Osteocyte (in vitro differentiated cells): Measurements from ENCODE around the gene MBP. TPM values are rescaled to one million over a fixed set of nuclear protein-coding genes. Genes with fewer than 3 reads are reported as not detected.

Experiments
- DNase-seq: peaks from one replicate; pipeline ENCODE4 v3.0.0; 2021; ENCODE audit warnings: mixed read lengths; ENCODE audit not compliant: unreplicated experiment; ENCODE audit errors: extremely low spot score
- H3K27ac Mint-ChIP-seq: one replicate; pipeline ENCODE4 v1.8.0; 2021; ENCODE audit warnings: mild to moderate bottlenecking, mixed read lengths; ENCODE audit not compliant: unreplicated experiment
- H3K27me3 Mint-ChIP-seq: one replicate; pipeline ENCODE4 v1.8.0; 2021; ENCODE audit warnings: mixed read lengths; ENCODE audit not compliant: unreplicated experiment
- H3K36me3 Mint-ChIP-seq: one replicate; pipeline ENCODE4 v1.8.0; 2021; ENCODE audit warnings: mixed read lengths; ENCODE audit not compliant: unreplicated experiment
- H3K4me1 Mint-ChIP-seq: one replicate; pipeline ENCODE4 v1.8.0; 2021; ENCODE audit warnings: mixed read lengths; ENCODE audit not compliant: unreplicated experiment
- H3K4me3 Mint-ChIP-seq: one replicate; pipeline ENCODE4 v1.8.0; 2021; ENCODE audit warnings: mild to moderate bottlenecking, moderate library complexity, mixed read lengths; ENCODE audit not compliant: unreplicated experiment
- H3K9me3 Mint-ChIP-seq: one replicate; pipeline ENCODE4 v1.8.0; 2021; ENCODE audit warnings: mixed read lengths; ENCODE audit not compliant: unreplicated experiment
- total RNA-seq: library from RNA; stranded (reverse); gene quantifications from 2 replicates; pipeline ENCODE4 v1.2.1, GENCODE V29; 2021
- TF ChIP-seq, protein P1 (sequence below): fragments of 200-600 bp; sonication (generic); IDR thresholded peaks from 2 replicates; pipeline ENCODE4 v1.5.0; 2021; ENCODE audit warnings: antibody characterized with exemption, mild to moderate bottlenecking, moderate library complexity

MBP gene
- total RNA-seq, 1 donor from 2014 or later = 18.6 TPM

DNA sequence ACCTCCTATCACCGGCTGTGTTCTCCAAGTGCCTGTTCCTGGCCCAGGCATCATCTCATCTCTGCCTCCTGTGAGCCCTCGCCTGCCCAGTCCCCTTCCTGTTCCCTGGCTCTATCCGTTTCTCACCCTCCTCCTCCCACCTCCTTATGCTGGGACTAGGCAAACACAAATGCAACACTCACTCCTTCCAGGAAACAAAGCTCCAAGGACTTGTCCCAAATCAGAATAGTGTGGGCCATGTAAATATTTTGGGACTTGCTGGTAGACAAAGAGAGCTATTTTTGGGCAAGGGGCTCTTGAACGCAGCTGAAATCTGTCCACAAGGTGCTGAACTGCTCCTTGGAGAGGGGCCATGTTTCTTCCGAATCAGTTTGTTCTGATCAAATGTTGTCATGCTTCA, 25.3 kb downstream of the MBP start:
- Mint-ChIP-seq H3K4me1 (peaks cover 85% of the 10 kb centered on the region), H3K36me3 (peaks cover 3% of the 10 kb centered on the region)
- DNase-seq = peak; percentile 48

DNA sequence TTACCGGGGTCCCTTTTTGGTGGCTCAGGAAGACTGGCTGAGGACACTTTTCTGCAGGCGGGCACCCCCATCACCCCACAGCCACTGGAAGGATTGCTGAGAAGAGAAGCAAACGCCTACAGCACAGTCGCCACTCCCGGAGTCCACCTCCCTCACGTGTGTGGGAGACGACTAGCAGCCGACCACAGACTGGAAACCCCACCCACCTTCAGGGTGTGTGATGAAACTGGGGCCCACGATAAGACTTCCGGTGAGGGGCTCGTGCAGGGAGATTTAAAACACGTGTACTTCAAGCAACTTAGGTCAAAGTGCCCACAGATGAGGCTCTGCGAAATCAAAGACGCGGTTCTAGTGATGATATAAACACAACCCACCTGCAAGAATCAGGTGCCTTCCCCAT, 26.3 kb downstream of the MBP start:
- Mint-ChIP-seq H3K4me3 (no peak overlapping the region), H3K27me3 (no peaks in the 10 kb centered on the region), H3K9me3 (no peaks in the 10 kb centered on the region), H3K36me3 (peaks cover 3% of the 10 kb centered on the region), H3K4me1 (peaks cover 89% of the 10 kb centered on the region), H3K27ac (no peak overlapping the region)
- TF ChIP-seq, protein P1, sequence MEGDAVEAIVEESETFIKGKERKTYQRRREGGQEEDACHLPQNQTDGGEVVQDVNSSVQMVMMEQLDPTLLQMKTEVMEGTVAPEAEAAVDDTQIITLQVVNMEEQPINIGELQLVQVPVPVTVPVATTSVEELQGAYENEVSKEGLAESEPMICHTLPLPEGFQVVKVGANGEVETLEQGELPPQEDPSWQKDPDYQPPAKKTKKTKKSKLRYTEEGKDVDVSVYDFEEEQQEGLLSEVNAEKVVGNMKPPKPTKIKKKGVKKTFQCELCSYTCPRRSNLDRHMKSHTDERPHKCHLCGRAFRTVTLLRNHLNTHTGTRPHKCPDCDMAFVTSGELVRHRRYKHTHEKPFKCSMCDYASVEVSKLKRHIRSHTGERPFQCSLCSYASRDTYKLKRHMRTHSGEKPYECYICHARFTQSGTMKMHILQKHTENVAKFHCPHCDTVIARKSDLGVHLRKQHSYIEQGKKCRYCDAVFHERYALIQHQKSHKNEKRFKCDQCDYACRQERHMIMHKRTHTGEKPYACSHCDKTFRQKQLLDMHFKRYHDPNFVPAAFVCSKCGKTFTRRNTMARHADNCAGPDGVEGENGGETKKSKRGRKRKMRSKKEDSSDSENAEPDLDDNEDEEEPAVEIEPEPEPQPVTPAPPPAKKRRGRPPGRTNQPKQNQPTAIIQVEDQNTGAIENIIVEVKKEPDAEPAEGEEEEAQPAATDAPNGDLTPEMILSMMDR = no peak
- DNase-seq = peak; percentile 67

More for the DNA sequence above, 25.3 kb downstream of the MBP start:
- TF ChIP-seq, protein P1 = no peak
- Mint-ChIP-seq H3K9me3 (no peaks in the 10 kb centered on the region), H3K4me3 (no peak overlapping the region), H3K27ac (peak overlapping the region; percentile 79), H3K27me3 (no peaks in the 10 kb centered on the region)

DNA sequence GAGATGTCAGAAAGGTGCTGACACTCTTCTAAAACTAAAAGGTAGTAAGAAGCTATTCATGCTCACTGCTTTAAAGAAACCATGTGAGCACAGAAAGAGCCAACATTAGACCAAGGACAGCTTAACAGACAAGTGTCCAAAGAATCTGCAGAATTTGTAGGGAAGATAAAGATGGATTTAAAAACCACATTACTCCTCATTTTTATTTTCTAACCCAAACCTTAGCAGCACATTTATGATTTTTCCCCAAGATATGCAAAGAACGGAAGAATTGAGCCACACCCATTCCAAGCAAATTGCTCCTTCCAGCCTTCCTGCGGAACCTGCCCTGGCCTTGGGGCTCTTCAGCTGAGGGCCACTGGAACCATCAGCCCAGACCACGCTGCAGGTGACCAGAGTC, 26.9 kb downstream of the MBP start:
- no peaks in the 10 kb centered on the region for H3K27me3 Mint-ChIP-seq
- peak overlapping the region; percentile 99 for H3K27ac Mint-ChIP-seq
- peak overlapping the region; percentile 48 for H3K4me3 Mint-ChIP-seq
- peaks cover 3% of the 10 kb centered on the region for H3K36me3 Mint-ChIP-seq
- no peaks in the 10 kb centered on the region for H3K9me3 Mint-ChIP-seq
- peaks cover 93% of the 10 kb centered on the region for H3K4me1 Mint-ChIP-seq
- DNase-seq = peak; percentile 27
- TF ChIP-seq, protein P1 = no peak

DNA sequence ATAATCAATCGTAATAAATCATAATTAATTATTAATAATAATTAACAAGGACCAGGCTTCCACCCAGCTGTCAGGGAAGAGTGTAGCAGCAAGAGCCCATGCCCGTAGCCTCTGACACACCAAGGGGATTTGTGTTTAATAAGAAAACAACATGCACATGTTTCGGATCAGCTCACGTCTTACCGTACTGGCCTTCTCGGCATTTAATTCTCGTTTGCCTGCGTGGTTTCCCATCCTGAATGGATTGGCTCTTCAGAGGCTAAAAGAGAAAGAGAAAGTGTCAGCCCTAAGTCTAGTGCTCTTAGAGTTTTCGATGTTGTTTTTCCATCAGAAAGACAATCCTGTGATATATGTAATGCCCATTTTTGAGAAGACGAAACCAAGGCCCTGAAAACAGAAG, 27.6 kb downstream of the MBP start:
- DNase-seq = peak; percentile 25
- Mint-ChIP-seq H3K27me3 (no peaks in the 10 kb centered on the region), H3K36me3 (peaks cover 3% of the 10 kb centered on the region), H3K4me3 (peak overlapping the region; percentile 48), H3K4me1 (peaks cover 95% of the 10 kb centered on the region), H3K9me3 (no peaks in the 10 kb centered on the region), H3K27ac (peak overlapping the region; percentile 99)
- TF ChIP-seq, protein P1 = no peak

DNA sequence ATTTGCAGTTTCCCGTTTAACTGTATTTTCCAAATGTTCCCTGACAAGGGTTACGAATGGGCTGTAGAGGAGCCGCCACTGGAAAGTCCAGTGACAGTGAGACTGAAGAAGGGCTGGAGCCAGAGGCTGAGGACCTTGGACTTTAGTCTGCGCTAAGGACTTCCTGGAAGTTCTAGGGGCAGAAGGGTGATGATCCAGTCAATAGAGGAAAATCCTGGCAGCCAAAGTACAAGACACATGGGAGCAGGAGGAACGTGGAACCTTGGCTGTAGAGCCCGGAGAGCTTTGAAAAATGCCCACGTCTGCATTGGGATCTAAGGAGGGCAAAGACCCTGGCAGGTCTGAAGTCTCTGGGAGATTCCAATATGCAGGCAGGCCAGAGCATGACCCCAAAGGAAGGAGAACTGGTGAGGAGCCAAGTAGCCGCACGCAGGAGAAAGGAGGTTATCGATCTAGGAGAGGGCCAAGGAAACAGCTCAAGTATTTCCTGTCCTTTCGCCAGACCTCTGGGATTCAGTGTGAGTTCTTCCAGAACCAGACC, 28.5 kb downstream of the MBP start:
- TF ChIP-seq, protein P1 = no peak
- Mint-ChIP-seq H3K36me3 (peaks cover 3% of the 10 kb centered on the region), H3K4me3 (peak overlapping the region; percentile 14), H3K9me3 (no peaks in the 10 kb centered on the region), H3K27ac (peak overlapping the region; percentile 99), H3K27me3 (no peaks in the 10 kb centered on the region), H3K4me1 (peaks cover 94% of the 10 kb centered on the region)
- peak; percentile 42 for DNase-seq
